ENCODE data around the gene NBEAL1.

Gene NBEAL1

DNA sequence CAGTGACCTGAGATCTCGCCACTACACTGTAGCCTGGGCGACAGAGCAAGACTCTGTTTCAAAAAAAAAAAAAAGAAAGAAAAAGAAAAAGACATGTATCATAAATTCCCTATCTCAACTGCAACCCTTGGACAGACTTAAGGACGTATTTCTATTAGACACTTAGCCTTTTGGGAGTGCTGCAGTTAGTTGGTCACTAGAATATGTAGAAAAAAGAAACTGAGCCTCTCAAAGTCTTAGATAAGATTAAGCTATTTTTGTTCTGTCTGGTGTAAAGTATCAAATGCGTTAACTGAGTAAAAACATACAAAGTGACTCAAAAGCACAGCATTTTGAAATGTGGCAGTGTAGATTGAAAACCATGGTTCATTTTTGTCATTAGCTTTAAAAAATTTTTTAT, 7.3 kb downstream of the NBEAL1 start:
- no peak overlapping the region for H3K4me3 ChIP-seq (ENCODE audit: control insufficient read depth, low read depth, low read length)
- DNase-seq (ENCODE audit: low read depth) = no peak

DNA sequence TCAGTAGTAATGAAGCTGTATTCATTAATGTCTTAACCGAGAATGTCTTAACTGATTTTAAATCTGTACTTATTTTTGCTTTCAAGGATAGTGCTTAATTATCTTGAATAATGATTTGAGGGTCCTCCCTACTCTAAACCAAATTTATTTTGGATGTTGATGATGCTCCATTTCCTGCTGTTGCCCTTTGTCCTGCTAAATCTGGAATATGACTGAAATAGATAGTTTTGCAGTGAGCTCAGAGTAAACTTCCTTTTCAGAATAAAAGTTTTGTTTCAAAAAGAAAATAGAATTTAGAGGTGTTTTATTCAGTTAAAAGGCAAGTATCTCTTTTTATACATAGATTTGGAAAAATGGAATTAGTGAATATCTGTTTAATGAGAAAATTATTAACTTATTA, 8.1 kb downstream of the NBEAL1 start:
- TF ChIP-seq, protein P1, sequence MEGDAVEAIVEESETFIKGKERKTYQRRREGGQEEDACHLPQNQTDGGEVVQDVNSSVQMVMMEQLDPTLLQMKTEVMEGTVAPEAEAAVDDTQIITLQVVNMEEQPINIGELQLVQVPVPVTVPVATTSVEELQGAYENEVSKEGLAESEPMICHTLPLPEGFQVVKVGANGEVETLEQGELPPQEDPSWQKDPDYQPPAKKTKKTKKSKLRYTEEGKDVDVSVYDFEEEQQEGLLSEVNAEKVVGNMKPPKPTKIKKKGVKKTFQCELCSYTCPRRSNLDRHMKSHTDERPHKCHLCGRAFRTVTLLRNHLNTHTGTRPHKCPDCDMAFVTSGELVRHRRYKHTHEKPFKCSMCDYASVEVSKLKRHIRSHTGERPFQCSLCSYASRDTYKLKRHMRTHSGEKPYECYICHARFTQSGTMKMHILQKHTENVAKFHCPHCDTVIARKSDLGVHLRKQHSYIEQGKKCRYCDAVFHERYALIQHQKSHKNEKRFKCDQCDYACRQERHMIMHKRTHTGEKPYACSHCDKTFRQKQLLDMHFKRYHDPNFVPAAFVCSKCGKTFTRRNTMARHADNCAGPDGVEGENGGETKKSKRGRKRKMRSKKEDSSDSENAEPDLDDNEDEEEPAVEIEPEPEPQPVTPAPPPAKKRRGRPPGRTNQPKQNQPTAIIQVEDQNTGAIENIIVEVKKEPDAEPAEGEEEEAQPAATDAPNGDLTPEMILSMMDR (conservative IDR thresholded peaks at IDR 0.05; ENCODE audit: control insufficient read depth, insufficient read depth, low read depth, low read length) = no peak
- DNase-seq (ENCODE audit: low read depth) = peak; percentile 41
- H3K4me3 ChIP-seq (ENCODE audit: control insufficient read depth, low read depth, low read length) = no peak overlapping the region

More for the DNA sequence above, 7.3 kb downstream of the NBEAL1 start:
- TF ChIP-seq, protein P1 (conservative IDR thresholded peaks at IDR 0.05; ENCODE audit: control insufficient read depth, insufficient read depth, low read depth, low read length) = no peak

DNA sequence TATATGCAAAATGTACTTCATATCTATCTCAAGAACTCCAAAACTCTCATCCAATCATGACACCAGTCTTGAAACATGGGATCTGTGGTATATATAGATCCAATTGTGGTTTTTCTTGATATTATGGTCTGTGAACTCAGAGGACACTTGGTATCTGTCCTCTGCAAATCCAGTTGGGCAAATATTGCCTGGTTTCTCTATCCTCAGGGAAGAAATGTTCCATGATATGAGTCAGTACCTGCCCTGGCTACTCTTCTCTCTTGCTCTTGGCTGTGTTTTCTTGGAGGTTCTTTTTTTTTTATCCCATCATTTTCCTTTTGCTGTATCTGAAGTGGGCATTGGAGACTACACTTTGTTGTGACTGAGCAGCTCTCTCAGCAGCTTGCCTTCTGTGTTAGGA, 10.9 kb downstream of the NBEAL1 start:
- TF ChIP-seq, protein P1 (conservative IDR thresholded peaks at IDR 0.05; ENCODE audit: control insufficient read depth, insufficient read depth, low read depth, low read length) = no peak
- no peak overlapping the region for H3K4me3 ChIP-seq (ENCODE audit: control insufficient read depth, low read depth, low read length)
- DNase-seq (ENCODE audit: low read depth) = no peak

DNA sequence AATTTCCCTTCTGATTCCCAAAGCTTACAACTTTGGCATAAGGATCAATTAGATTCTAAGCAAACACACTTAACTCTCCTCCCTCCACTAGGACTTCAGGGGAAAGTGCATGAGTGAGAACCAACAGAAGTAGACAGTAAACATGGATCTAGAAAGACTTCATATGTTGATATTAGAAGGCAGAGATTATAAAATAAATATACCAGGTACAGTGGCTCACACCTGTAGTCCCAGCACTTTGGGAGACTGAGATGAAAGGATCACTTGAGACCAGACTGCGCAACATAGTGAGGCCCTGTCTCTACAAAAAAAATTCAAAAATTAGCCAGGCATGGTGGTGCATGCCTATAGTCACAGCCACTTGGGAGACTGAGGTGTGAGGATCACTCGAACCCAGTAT, 15.9 kb downstream of the NBEAL1 start:
- TF ChIP-seq, protein P1 (conservative IDR thresholded peaks at IDR 0.05; ENCODE audit: control insufficient read depth, insufficient read depth, low read depth, low read length) = no peak
- no peak for DNase-seq (ENCODE audit: low read depth)

DNA sequence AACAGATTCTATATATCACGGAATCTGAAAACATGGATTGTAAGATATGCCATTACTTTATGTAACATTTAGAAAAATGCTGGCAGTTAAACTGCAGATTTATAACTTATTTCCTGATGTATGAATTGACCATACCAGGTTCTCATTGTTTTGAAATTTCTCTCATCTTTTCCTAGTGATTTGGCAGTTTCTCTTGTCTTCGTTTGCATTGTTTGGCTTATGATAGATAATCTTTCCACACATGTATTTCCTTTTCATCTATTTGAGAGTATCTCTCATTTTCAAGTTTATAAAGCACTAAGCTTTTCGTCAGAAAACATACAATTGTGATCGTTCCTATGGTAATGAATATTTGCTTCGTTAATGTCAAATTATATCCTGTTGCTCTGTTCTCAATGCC, 16.3 kb downstream of the NBEAL1 start:
- DNase-seq (ENCODE audit: low read depth) = no peak
- no peak overlapping the region for H3K4me3 ChIP-seq (ENCODE audit: control insufficient read depth, low read depth, low read length)
- TF ChIP-seq, protein P1 (conservative IDR thresholded peaks at IDR 0.05; ENCODE audit: control insufficient read depth, insufficient read depth, low read depth, low read length) = no peak

More for the DNA sequence above, 15.9 kb downstream of the NBEAL1 start:
- H3K4me3 ChIP-seq (ENCODE audit: control insufficient read depth, low read depth, low read length) = no peak overlapping the region

DNA sequence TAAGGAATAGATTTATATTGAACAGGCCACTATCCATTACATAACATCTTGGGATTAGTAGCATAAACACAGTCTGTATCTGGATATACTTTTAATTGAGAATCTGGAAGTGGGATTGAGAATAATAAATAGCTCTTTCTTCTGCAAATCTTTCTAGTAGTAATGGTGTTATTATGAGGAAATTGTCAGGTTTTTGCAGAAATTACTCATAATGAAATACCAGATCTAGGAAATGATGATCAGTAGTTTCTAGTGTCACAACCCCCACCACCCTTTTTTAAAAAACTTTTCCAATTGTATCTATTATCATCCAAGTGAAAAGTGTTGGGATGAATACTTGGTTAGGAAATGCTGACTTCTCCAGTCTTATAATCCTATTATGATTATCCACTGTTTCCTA, 18.7 kb downstream of the NBEAL1 start:
- DNase-seq (ENCODE audit: low read depth) = no peak

More for the DNA sequence above, 18.7 kb downstream of the NBEAL1 start:
- TF ChIP-seq, protein P1 (conservative IDR thresholded peaks at IDR 0.05; ENCODE audit: control insufficient read depth, insufficient read depth, low read depth, low read length) = no peak
- no peak overlapping the region for H3K4me3 ChIP-seq (ENCODE audit: control insufficient read depth, low read depth, low read length)
